ENCODE data around the gene MUC2.

DNA sequence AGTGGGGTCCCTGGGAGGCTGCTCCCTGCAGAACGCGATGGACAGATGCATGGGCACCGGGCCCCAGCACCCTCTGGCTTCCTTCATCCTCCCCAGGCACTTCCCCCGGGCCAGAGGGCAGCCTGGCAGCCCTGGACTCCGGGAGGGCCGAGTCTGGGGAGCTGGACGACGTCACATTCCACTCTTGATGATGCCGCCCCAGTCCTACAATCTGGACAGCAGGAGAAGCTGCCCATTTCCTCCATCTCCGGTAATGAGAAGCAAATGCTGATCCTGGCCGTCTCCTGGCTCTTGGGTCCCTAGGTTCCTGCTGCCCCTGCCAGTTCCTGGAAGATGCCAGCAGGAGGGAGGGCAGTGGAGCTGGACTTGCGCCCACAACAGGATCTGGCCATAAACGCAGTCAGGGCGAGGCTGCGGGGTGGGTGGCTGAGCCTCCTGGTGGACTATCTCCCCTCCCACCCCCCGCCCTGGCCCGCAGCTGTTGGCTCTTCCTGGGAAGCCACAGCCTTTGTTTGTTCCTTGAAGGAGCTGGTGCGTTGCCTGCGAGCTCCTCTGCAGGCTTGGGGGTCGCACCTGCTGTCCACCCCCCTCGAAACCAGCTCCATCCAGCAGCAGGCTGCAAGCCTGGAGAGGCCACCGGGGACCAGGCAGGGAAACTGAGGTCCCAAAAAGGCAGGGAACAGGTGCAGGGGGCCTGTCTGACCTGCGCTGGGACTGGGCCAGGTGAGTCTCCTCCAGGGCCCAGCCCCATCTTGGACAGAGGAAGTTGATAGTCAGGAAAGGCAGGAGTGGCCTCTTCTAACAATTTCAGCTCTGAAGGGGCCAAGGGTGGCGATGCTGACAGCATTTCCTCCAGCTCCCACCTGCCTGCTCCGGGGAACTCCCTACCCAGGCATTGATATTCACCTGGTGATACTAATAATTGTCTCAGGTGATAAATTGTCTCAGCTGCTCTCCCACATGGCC lies 20.2 kb upstream of the MUC2 start:
- TF ChIP-seq, protein P1, sequence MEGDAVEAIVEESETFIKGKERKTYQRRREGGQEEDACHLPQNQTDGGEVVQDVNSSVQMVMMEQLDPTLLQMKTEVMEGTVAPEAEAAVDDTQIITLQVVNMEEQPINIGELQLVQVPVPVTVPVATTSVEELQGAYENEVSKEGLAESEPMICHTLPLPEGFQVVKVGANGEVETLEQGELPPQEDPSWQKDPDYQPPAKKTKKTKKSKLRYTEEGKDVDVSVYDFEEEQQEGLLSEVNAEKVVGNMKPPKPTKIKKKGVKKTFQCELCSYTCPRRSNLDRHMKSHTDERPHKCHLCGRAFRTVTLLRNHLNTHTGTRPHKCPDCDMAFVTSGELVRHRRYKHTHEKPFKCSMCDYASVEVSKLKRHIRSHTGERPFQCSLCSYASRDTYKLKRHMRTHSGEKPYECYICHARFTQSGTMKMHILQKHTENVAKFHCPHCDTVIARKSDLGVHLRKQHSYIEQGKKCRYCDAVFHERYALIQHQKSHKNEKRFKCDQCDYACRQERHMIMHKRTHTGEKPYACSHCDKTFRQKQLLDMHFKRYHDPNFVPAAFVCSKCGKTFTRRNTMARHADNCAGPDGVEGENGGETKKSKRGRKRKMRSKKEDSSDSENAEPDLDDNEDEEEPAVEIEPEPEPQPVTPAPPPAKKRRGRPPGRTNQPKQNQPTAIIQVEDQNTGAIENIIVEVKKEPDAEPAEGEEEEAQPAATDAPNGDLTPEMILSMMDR (conservative IDR thresholded peaks at IDR 0.05), result no peak
- TF ChIP-seq ZFX (IDR thresholded peaks at IDR 0.05), result no peak

All from C4-2B (cell line).